Activated T-helper 1 cell treated with anti-CD3 and anti-CD28 coated beads, Interleukin-12 subunit alpha, Interleukin-12 subunit beta, Interleukin-2, Interleukin-4 antibody, amounts not matched to agents 30 ng/mL and 10 ng/mL and 1 ng/mL, durations not matched to agents 14 hours and 24 hours and 36 hours (primary cell): ENCODE results near the gene NOL4L. TPM values are rescaled to one million over a fixed set of nuclear protein-coding genes. Genes with fewer than 3 reads are reported as not detected.

ENCODE experiments used
- DNase-seq: peaks from one replicate; pipeline ENCODE4 v3.0.0; 2021; ENCODE audit warnings: low spot score
- H3K27ac Mint-ChIP-seq: one replicate; pipeline ENCODE4 v1.8.0; 2021; ENCODE audit warnings: mild to moderate bottlenecking, mixed read lengths
- H3K27me3 Mint-ChIP-seq: one replicate; pipeline ENCODE4 v1.8.0; 2022; ENCODE audit warnings: mild to moderate bottlenecking, moderate library complexity, mixed read lengths; ENCODE audit not compliant: insufficient read depth
- H3K36me3 Mint-ChIP-seq: one replicate; pipeline ENCODE4 v1.8.0; 2021; ENCODE audit warnings: low read depth, mixed read lengths
- H3K4me1 Mint-ChIP-seq: one replicate; pipeline ENCODE4 v1.8.0; 2021; ENCODE audit warnings: low read depth, mixed read lengths
- H3K4me3 Mint-ChIP-seq: one replicate; pipeline ENCODE4 v1.8.0; 2021; ENCODE audit warnings: mild to moderate bottlenecking, moderate library complexity, mixed read lengths
- H3K9me3 Mint-ChIP-seq: one replicate; pipeline ENCODE4 v1.8.0; 2021; ENCODE audit warnings: mixed read lengths
- intact Hi-C: fragments of 100-400 bp; cut with micrococcal nuclease; formaldehyde crosslinking; loops from one replicate; pipeline ENCODE4 v1.15.1; 2024
- total RNA-seq: library from RNA; stranded (reverse); gene quantifications from 2 replicates; pipeline ENCODE4 v1.2.3, GENCODE V29; 2022

NOL4L gene
- total RNA-seq, 1 donor from 2014 or later = 14.3 TPM

GRCh38 chr20:32520927-32521203, 64.3 kb downstream of the NOL4L start:
- H3K4me1 Mint-ChIP-seq = peaks cover 32% of the 10 kb centered on the region
- intact Hi-C loops = loop anchor here (1.0 kb wide), 2 partner anchors 132 to 257 kb away; no protein-coding TSS in a partner anchor

GRCh38 chr20:32519381-32519730, 65.8 kb downstream of the NOL4L start:
- H3K9me3 Mint-ChIP-seq = no peaks in the 10 kb centered on the region
- no peak overlapping the region for H3K4me3 Mint-ChIP-seq
- no peaks in the 10 kb centered on the region for H3K27me3 Mint-ChIP-seq
- peaks cover 7% of the 10 kb centered on the region for H3K36me3 Mint-ChIP-seq
- intact Hi-C loops = no loop called here
- H3K4me1 Mint-ChIP-seq = peaks cover 28% of the 10 kb centered on the region
- no peak overlapping the region for H3K27ac Mint-ChIP-seq
- DNase-seq = no peak

More at GRCh38 chr20:32520927-32521203, 64.3 kb downstream of the NOL4L start:
- peaks cover 7% of the 10 kb centered on the region for H3K36me3 Mint-ChIP-seq
- no peaks in the 10 kb centered on the region for H3K9me3 Mint-ChIP-seq
- DNase-seq = no peak
- H3K27me3 Mint-ChIP-seq = no peaks in the 10 kb centered on the region
- no peak overlapping the region for H3K4me3 Mint-ChIP-seq
- H3K27ac Mint-ChIP-seq = no peak overlapping the region

GRCh38 chr20:32518593-32519380, 66.3 kb downstream of the NOL4L start:
- Mint-ChIP-seq H3K4me3 (no peak overlapping the region), H3K36me3 (peaks cover 7% of the 10 kb centered on the region), H3K4me1 (peaks cover 22% of the 10 kb centered on the region), H3K27ac (no peak overlapping the region), H3K9me3 (no peaks in the 10 kb centered on the region), H3K27me3 (no peaks in the 10 kb centered on the region)
- intact Hi-C loops = no loop called here
- DNase-seq = no peak

GRCh38 chr20:32517914-32518592, 67.1 kb downstream of the NOL4L start:
- no peaks in the 10 kb centered on the region for H3K9me3 Mint-ChIP-seq
- H3K36me3 Mint-ChIP-seq = peaks cover 5% of the 10 kb centered on the region
- intact Hi-C loops = no loop called here
- no peak overlapping the region for H3K4me3 Mint-ChIP-seq
- peaks cover 18% of the 10 kb centered on the region for H3K4me1 Mint-ChIP-seq
- H3K27me3 Mint-ChIP-seq = no peaks in the 10 kb centered on the region
- DNase-seq = no peak
- H3K27ac Mint-ChIP-seq = no peak overlapping the region

GRCh38 chr20:32517518-32517873, 67.6 kb downstream of the NOL4L start:
- H3K27me3 Mint-ChIP-seq = no peaks in the 10 kb centered on the region
- no peak overlapping the region for H3K27ac Mint-ChIP-seq
- no peak overlapping the region for H3K4me3 Mint-ChIP-seq
- no peak for DNase-seq
- peaks cover 5% of the 10 kb centered on the region for H3K36me3 Mint-ChIP-seq
- peaks cover 14% of the 10 kb centered on the region for H3K4me1 Mint-ChIP-seq
- no peaks in the 10 kb centered on the region for H3K9me3 Mint-ChIP-seq
- intact Hi-C loops = no loop called here

- intact Hi-C loops = no loop called here
- DNase-seq = no peak
- Mint-ChIP-seq H3K4me1 (peaks cover 15% of the 10 kb centered on the region), H3K9me3 (no peaks in the 10 kb centered on the region), H3K4me3 (no peak overlapping the region), H3K27me3 (no peaks in the 10 kb centered on the region), H3K36me3 (peaks cover 11% of the 10 kb centered on the region), H3K27ac (no peak overlapping the region)
Observed at GRCh38 chr20:32516583-32517517, 68.3 kb downstream of the NOL4L start.

GRCh38 chr20:32515631-32516101, 69.5 kb downstream of the NOL4L start:
- peaks cover 12% of the 10 kb centered on the region for H3K36me3 Mint-ChIP-seq
- intact Hi-C loops = no loop called here
- peaks cover 19% of the 10 kb centered on the region for H3K4me1 Mint-ChIP-seq
- H3K4me3 Mint-ChIP-seq = no peak overlapping the region
- no peaks in the 10 kb centered on the region for H3K9me3 Mint-ChIP-seq
- H3K27me3 Mint-ChIP-seq = no peaks in the 10 kb centered on the region
- H3K27ac Mint-ChIP-seq = no peak overlapping the region
- DNase-seq = no peak

- H3K27ac Mint-ChIP-seq = no peak overlapping the region
- H3K9me3 Mint-ChIP-seq = no peaks in the 10 kb centered on the region
- intact Hi-C loops = no loop called here
- no peak for DNase-seq
- peaks cover 28% of the 10 kb centered on the region for H3K4me1 Mint-ChIP-seq
- no peak overlapping the region for H3K4me3 Mint-ChIP-seq
- H3K27me3 Mint-ChIP-seq = no peaks in the 10 kb centered on the region
- H3K36me3 Mint-ChIP-seq = peaks cover 13% of the 10 kb centered on the region
Observed at GRCh38 chr20:32514760-32515159, 70.4 kb downstream of the NOL4L start.

GRCh38 chr20:32513031-32513866, 71.9 kb downstream of the NOL4L start:
- Mint-ChIP-seq H3K4me3 (no peak overlapping the region), H3K4me1 (peaks cover 42% of the 10 kb centered on the region)
- DNase-seq = no peak

GRCh38 chr20:32512047-32512385, 73.1 kb downstream of the NOL4L start:
- Mint-ChIP-seq H3K9me3 (no peaks in the 10 kb centered on the region), H3K27me3 (no peaks in the 10 kb centered on the region), H3K4me1 (peaks cover 42% of the 10 kb centered on the region), H3K36me3 (peaks cover 15% of the 10 kb centered on the region), H3K27ac (no peak overlapping the region), H3K4me3 (no peak overlapping the region)
- DNase-seq = no peak
- intact Hi-C loops = no loop called here

More at GRCh38 chr20:32513031-32513866, 71.9 kb downstream of the NOL4L start:
- Mint-ChIP-seq H3K36me3 (peaks cover 15% of the 10 kb centered on the region), H3K27ac (no peak overlapping the region), H3K9me3 (no peaks in the 10 kb centered on the region), H3K27me3 (no peaks in the 10 kb centered on the region)
- intact Hi-C loops = no loop called here

GRCh38 chr20:32511358-32512046, 73.6 kb downstream of the NOL4L start:
- intact Hi-C loops = no loop called here
- peaks cover 15% of the 10 kb centered on the region for H3K36me3 Mint-ChIP-seq
- H3K27me3 Mint-ChIP-seq = no peaks in the 10 kb centered on the region

More at GRCh38 chr20:32511358-32512046, 73.6 kb downstream of the NOL4L start:
- Mint-ChIP-seq H3K4me1 (peaks cover 42% of the 10 kb centered on the region), H3K4me3 (no peak overlapping the region), H3K9me3 (no peaks in the 10 kb centered on the region), H3K27ac (no peak overlapping the region)
- no peak for DNase-seq
